Transverse colon (tissue), 4 donors: ENCODE results near the gene ANKRD12. TPM values are rescaled to one million over a fixed set of nuclear protein-coding genes. Genes with fewer than 3 reads are reported as not detected.

Experiments used
- DNase-seq: peaks from one replicate; pipeline ENCODE4 v3.0.0-alpha.2; 2019
- H3K27ac ChIP-seq, 4 donors: fragments of 200-600 bp; sonication (generic); 2 replicates each; pipeline ENCODE4 v1.5.1; 2016 to 2018; ENCODE audit warnings: inconsistent platforms in 4 of 4
- H3K27me3 ChIP-seq: fragments of 200-600 bp; sonication (generic); 2 replicates; pipeline ENCODE4 v1.5.1; 2017; ENCODE audit warnings: inconsistent platforms
- H3K36me3 ChIP-seq, 4 donors: fragments of 200-600 bp; sonication (generic); 2 replicates each; pipeline ENCODE4 v1.5.1; 2017 to 2019; ENCODE audit warnings: inconsistent platforms in 4 of 4
- H3K4me1 ChIP-seq, 4 donors: fragments of 200-600 bp; sonication (generic); 2 replicates each; pipeline ENCODE4 v1.5.1; 2017 to 2020; ENCODE audit warnings: inconsistent platforms in 4 of 4
- H3K4me3 ChIP-seq, 4 donors: fragments of 200-600 bp; sonication (generic); 1 replicate in 1 of 4; 2 replicates in 3 of 4; pipeline versions ENCODE4 v1.5.1 to v1.6.1; 2017 to 2019; ENCODE audit warnings: inconsistent platforms in 4 of 4
- H3K9me3 ChIP-seq, 2 donors: fragments of 200-600 bp; sonication (generic); 2 replicates each; pipeline ENCODE4 v1.5.1; 2017 to 2019; ENCODE audit warnings: inconsistent platforms in 2 of 2
- EP300 ChIP-seq: sonication (generic); formaldehyde crosslinking; IDR thresholded peaks from one replicate; pipeline ENCODE4 v1.6.1; 2017; ENCODE audit warnings: antibody characterized with exemption, low read depth
- POLR2A ChIP-seq: fragments of 450-650 bp; IDR thresholded peaks from one replicate; pipeline ENCODE4 v1.6.1; 2016; ENCODE audit warnings: antibody characterized with exemption, mild to moderate bottlenecking, moderate library complexity
- POLR2AphosphoS5 ChIP-seq, 3 donors: sonication (generic); formaldehyde crosslinking; IDR thresholded peaks; one replicate each; pipeline ENCODE4 v1.6.1; 2016; ENCODE audit warnings: antibody characterized with exemption in 3 of 3
- WGBS, 2 donors: methylation state at CpG; one replicate each; pipeline ENCODE4 v1.1.5; 2018; ENCODE audit warnings: low coverage in 1 of 2; 5-methylcytosine and 5-hydroxymethylcytosine counted together
- in situ Hi-C, 4 donors: fragments of 200-750 bp; cut with MboI; loops; one replicate each; pipeline versions ENCODE4 v1.15.0 to v1.15.1; 2017; ENCODE audit warnings: low sequenced_read_pairs in 3 of 4, low pct_ligation_motif_present in 1 of 4, low pct_unique_long_range_greater_than_20kb in 1 of 4
- intact Hi-C: fragments of 100-400 bp; cut with DNase I; formaldehyde crosslinking; loops from one replicate; pipeline ENCODE4 v1.15.1; 2023; ENCODE audit warnings: low total_unique reads
- total RNA-seq, 4 donors: library from RNA; depleted of rRNA; stranded (reverse); fragments of >200 nt; gene quantifications; one replicate each; pipeline ENCODE4 v1.1.0, GENCODE V29; 2016
- TF ChIP-seq, protein P1 (sequence below), 5 experiments: fragments of 200-600 bp in 3 of 5; fragments of 450-650 bp in 2 of 5; sonication (generic) in 3 of 5; IDR thresholded peaks; 1 replicate in 2 of 5; 2 replicates in 3 of 5; pipeline ENCODE4 v1.5.1; 2016 to 2017; ENCODE audit warnings: antibody characterized with exemption in 5 of 5, inconsistent platforms in 3 of 5, mild to moderate bottlenecking in 2 of 5, moderate library complexity in 1 of 5

Gene ANKRD12
- total RNA-seq, 4 donors from 2014 or later = 17.5 to 91.8 (median 59.1) TPM

DNA sequence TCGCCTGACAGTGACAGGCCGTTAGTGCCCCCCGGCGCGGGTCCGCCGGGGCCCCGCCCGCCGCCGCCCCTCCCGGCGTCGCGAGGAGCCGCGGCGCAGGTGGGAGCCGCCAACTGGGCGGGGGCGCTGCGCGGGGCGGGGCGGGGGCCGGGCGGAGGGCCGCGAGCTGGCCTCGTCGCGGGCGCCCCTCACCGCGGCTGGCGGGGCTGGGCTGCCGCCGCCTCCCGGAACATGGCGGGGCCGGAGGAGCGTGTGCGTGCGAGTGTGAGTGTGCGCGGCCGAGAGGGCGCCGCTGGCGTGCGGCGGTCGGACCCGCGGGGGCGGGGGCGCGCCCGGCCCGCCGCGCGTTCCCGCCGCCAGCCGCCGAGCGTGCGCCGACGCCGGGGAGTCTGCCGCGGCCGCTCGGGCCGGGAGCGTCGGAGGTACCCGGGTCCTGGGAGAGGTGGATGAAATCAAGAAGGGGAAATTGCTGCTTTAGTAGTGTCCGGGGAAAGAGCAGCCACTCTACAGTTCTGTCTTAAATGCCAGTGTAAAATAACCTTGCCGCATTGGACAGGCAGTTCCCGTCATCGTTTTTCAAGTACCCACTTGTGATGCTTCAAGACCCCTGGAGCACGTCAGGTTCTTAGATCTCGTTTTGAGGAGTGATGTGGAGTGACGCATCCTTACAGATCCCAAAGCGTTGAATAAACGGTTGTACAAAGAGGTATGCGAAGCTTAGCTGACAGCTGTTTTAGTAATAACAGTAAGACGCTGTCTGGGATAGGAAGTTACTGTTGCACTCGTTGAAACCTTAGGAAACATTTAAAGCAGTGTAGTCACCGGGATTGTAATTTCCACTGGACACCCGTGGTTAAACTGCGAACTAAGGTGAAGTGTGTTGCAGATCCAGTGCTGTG is 836 bp downstream of the ANKRD12 start:
- peaks cover 0 to 3% (median under 1%) of the 10 kb centered on the region in 4 donors for H3K36me3 ChIP-seq
- peak overlapping the region; percentile 77 to 92 (median 79) for H3K4me3 ChIP-seq
- H3K4me1 ChIP-seq = peaks cover 19 to 76% (median 44%) of the 10 kb centered on the region in 4 donors
- intact Hi-C loops = loop anchor here (5.0 kb wide), 1 partner anchor 430 kb away; the partner anchor contains the start of gene MTCL1
- in situ Hi-C loops = no loop called here
- no peaks in the 10 kb centered on the region for H3K9me3 ChIP-seq
- H3K27ac ChIP-seq = peak overlapping the region; percentile 95 to 100 (median 99)
- H3K27me3 ChIP-seq = no peaks in the 10 kb centered on the region
- WGBS, 2 donors = 0 to 4% methylated on average over 3 to 34 of the region's 95 CpGs
- peak; percentile 71 for DNase-seq
- TF ChIP-seq POLR2AphosphoS5 (IDR thresholded peaks at IDR 0.05) = peak; percentile 55 to 79 (median 66)
- TF ChIP-seq EP300 = no peak
- TF ChIP-seq, protein P1, sequence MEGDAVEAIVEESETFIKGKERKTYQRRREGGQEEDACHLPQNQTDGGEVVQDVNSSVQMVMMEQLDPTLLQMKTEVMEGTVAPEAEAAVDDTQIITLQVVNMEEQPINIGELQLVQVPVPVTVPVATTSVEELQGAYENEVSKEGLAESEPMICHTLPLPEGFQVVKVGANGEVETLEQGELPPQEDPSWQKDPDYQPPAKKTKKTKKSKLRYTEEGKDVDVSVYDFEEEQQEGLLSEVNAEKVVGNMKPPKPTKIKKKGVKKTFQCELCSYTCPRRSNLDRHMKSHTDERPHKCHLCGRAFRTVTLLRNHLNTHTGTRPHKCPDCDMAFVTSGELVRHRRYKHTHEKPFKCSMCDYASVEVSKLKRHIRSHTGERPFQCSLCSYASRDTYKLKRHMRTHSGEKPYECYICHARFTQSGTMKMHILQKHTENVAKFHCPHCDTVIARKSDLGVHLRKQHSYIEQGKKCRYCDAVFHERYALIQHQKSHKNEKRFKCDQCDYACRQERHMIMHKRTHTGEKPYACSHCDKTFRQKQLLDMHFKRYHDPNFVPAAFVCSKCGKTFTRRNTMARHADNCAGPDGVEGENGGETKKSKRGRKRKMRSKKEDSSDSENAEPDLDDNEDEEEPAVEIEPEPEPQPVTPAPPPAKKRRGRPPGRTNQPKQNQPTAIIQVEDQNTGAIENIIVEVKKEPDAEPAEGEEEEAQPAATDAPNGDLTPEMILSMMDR (IDR thresholded peaks at IDR 0.05) = no peak
- peak; percentile 55 for TF ChIP-seq POLR2A

DNA sequence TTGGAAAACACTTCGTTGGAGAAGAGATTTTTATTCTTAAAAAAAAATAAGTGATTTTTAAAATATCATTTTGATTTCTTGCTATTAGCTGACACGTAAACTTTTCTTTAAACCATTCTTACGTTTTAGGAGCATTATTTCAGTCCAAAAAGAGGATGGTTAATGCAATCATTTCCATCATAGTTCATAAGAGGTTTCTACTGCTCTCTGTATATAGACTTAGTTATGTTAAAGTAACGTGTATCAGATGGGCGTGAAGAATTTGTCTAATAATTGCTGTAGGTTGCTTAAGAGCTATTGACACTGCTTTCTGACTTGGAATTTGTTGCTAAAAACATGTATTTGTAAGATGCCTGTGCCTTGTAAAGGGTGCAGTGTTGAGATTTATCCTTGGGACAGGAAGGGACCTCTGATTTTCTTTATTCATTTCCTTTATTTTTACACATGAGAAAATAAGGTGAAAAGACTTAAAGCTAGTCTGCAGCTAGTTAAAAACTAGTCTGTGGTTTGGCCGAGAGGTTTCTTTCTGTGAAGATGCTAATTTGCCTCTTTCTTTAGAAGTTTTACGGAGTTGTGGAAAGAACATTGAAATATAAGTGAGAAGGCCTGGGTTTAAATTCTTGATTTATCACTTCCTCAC is 2.9 kb downstream of the ANKRD12 start:
- Histone ChIP-seq H3K4me3 (peak overlapping the region in 2 of 4 donors; percentile 1 to 77), H3K4me1 (peaks cover 19 to 75% (median 49%) of the 10 kb centered on the region in 4 donors), H3K9me3 (no peaks in the 10 kb centered on the region), H3K36me3 (no peaks in the 10 kb centered on the region), H3K27me3 (no peaks in the 10 kb centered on the region), H3K27ac (peak overlapping the region; percentile 95 to 100 (median 99))
- in situ Hi-C loops (no loop called here), intact Hi-C loops (loop anchor here (5.0 kb wide), 1 partner anchor 432 kb away; the partner anchor contains the start of gene MTCL1)
- DNase-seq = no peak
- 54 to 59% methylated on average over 7 of the region's 7 CpGs for WGBS, 2 donors
- no peak for TF ChIP-seq EP300

DNA sequence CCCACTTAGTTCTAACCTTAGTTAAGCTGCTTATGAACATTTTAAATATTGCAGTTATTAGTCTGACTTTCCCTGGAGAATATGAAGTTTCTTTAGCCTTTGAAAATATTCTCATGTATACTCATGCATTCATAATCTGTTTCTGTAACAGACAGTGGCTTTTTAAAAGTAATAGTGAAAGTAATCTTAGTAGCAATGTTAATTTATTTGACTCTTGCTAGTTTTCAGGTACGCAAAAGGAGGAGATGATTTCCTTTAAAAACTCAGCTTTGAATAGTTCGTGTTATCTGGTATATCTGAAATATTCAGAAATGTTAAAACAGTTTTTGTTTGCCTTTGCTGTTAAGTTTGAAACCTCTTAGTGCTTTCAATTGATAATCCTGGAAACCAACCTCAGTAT is 3.8 kb downstream of the ANKRD12 start:
- in situ Hi-C loops = no loop called here
- no peaks in the 10 kb centered on the region for H3K9me3 ChIP-seq
- no peak for DNase-seq
- H3K36me3 ChIP-seq = no peaks in the 10 kb centered on the region
- H3K4me1 ChIP-seq = peaks cover 19 to 74% (median 44%) of the 10 kb centered on the region in 4 donors
- intact Hi-C loops = no loop called here
- 32 to 45% methylated on average over 2 of the region's 2 CpGs for WGBS, 2 donors
- TF ChIP-seq POLR2A (no peak), EP300 (no peak), POLR2AphosphoS5 (IDR thresholded peaks at IDR 0.05) (no peak)
- TF ChIP-seq, protein P1 (IDR thresholded peaks at IDR 0.05) = no peak
- peak overlapping the region in 2 of 4 donors; percentile 1 to 18 for H3K4me3 ChIP-seq
- H3K27ac ChIP-seq = peak overlapping the region; percentile 95 to 100 (median 99)
- H3K27me3 ChIP-seq = no peaks in the 10 kb centered on the region

DNA sequence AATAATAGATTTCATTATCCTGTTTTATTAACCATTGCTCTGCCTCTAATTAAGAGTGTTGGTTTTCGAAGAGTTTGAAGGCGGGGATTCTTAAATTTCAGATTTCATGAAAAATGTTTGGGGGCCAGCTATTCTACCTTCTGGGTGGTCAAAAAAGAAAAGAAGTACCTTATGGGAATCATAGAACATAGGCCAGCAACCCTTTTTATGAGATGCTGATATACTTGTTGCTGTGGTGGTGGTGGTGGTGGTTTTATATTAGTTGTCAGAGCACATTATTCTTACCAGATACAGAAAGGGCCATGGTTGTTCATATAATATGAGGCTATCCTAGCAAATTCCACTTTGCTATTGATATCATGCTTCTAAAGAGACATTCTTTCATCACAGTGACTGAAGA is 4.4 kb downstream of the ANKRD12 start:
- H3K27ac ChIP-seq = peak overlapping the region; percentile 95 to 100 (median 99)
- TF ChIP-seq POLR2A (no peak), POLR2AphosphoS5 (IDR thresholded peaks at IDR 0.05) (no peak), EP300 (no peak)
- TF ChIP-seq, protein P1 (IDR thresholded peaks at IDR 0.05) = no peak
- no peaks in the 10 kb centered on the region for H3K27me3 ChIP-seq
- H3K4me1 ChIP-seq = peaks cover 19 to 77% (median 43%) of the 10 kb centered on the region in 4 donors
- H3K36me3 ChIP-seq = no peaks in the 10 kb centered on the region
- no peaks in the 10 kb centered on the region for H3K9me3 ChIP-seq
- intact Hi-C loops (no loop called here), in situ Hi-C loops (no loop called here)
- DNase-seq = no peak
- WGBS, 2 donors = 88% methylated on average over 2 of the region's 2 CpGs
- no peak overlapping the region for H3K4me3 ChIP-seq
